Parathyroid adenoma (tissue), 2 donors: Measurements from ENCODE around the gene IKZF2.

ENCODE experiments used
- H2AFZ ChIP-seq: fragments of 300-600 bp; sonication (generic); one replicate; pipeline ENCODE4 v1.7.0; 2017; ENCODE audit warnings: antibody characterized with exemption, mild to moderate bottlenecking
- H3K27ac ChIP-seq: fragments of 300-600 bp; sonication (generic); one replicate; pipeline ENCODE4 v1.7.0; 2017
- H3K27me3 ChIP-seq: fragments of 300-600 bp; sonication (generic); one replicate; pipeline ENCODE4 v1.7.0; 2017; ENCODE audit warnings: low read length; ENCODE audit not compliant: control insufficient read depth, insufficient read depth
- H3K36me3 ChIP-seq: fragments of 300-600 bp; sonication (generic); one replicate; pipeline ENCODE4 v1.7.0; 2017; ENCODE audit warnings: low read length; ENCODE audit not compliant: control insufficient read depth, insufficient read depth
- H3K4me1 ChIP-seq: fragments of 300-600 bp; sonication (generic); one replicate; pipeline ENCODE4 v1.7.0; 2017; ENCODE audit warnings: control low read depth
- H3K4me2 ChIP-seq: fragments of 300-600 bp; sonication (generic); one replicate; pipeline ENCODE4 v1.7.0; 2017; ENCODE audit warnings: low read length
- H3K4me3 ChIP-seq: fragments of 300-600 bp; sonication (generic); one replicate; pipeline ENCODE4 v1.7.0; 2017; ENCODE audit warnings: low read depth, low read length
- H3K79me2 ChIP-seq: fragments of 300-600 bp; sonication (generic); one replicate; pipeline ENCODE4 v1.7.0; 2017; ENCODE audit warnings: control low read depth
- H3K9ac ChIP-seq: fragments of 300-600 bp; sonication (generic); one replicate; pipeline ENCODE4 v1.7.0; 2017; ENCODE audit warnings: mild to moderate bottlenecking
- H3K9me3 ChIP-seq: fragments of 300-600 bp; sonication (generic); one replicate; pipeline ENCODE4 v1.7.0; 2017; ENCODE audit warnings: low read length; ENCODE audit not compliant: control insufficient read depth
- TF ChIP-seq, protein P1 (sequence below): fragments of 300-600 bp; sonication (generic); IDR thresholded peaks from one replicate; pipeline ENCODE4 v1.7.0; 2017; ENCODE audit warnings: antibody characterized with exemption, mild to moderate bottlenecking
- donor health status: primary hyperparathyroidism.

The IKZF2 gene

DNA sequence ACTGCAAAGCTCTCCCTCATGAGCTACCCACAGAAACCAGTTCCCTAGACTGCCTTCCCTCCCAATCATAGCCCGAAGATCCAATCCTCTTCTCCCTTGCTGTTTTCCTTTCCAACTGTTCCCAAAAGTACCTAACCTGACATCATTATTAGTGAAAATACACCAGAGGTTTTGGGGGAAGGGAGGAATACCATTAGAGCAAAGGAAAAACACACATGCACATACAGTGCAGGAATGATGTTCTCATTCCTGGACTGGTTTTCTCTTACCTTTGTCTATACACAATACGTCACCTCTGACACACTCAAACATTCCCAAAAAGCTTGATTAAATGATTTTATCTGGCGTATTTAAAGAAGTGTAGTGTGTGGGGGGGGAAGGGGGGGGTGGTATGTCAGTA, 46.2 kb downstream of the IKZF2 start:
- no peaks in the 10 kb centered on the region for H3K27me3 ChIP-seq
- H3K9me3 ChIP-seq = no peaks in the 10 kb centered on the region
- H3K4me3 ChIP-seq = no peak overlapping the region
- H3K27ac ChIP-seq = no peak overlapping the region
- peaks cover 9% of the 10 kb centered on the region for H3K4me1 ChIP-seq
- no peak overlapping the region for H3K9ac ChIP-seq
- H3K36me3 ChIP-seq = no peaks in the 10 kb centered on the region
- H3K4me2 ChIP-seq = no peak overlapping the region
- no peak overlapping the region for H2AFZ ChIP-seq
- no peaks in the 10 kb centered on the region for H3K79me2 ChIP-seq
- TF ChIP-seq, protein P1, sequence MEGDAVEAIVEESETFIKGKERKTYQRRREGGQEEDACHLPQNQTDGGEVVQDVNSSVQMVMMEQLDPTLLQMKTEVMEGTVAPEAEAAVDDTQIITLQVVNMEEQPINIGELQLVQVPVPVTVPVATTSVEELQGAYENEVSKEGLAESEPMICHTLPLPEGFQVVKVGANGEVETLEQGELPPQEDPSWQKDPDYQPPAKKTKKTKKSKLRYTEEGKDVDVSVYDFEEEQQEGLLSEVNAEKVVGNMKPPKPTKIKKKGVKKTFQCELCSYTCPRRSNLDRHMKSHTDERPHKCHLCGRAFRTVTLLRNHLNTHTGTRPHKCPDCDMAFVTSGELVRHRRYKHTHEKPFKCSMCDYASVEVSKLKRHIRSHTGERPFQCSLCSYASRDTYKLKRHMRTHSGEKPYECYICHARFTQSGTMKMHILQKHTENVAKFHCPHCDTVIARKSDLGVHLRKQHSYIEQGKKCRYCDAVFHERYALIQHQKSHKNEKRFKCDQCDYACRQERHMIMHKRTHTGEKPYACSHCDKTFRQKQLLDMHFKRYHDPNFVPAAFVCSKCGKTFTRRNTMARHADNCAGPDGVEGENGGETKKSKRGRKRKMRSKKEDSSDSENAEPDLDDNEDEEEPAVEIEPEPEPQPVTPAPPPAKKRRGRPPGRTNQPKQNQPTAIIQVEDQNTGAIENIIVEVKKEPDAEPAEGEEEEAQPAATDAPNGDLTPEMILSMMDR = no peak

DNA sequence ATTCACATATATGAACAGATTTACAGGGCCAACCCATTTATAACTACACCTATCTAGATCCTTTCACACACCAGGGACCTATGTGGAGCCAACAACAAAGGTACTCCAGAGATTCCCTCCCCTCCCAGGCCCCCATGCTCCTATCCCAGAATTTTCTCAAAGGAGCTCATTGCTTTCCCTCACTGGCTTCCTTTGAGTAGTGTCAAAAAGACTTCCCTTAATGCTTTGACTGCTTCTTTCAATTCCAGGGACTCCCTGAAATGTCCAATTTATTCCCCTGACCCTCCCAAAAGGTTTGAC, 46.6 kb downstream of the IKZF2 start:
- TF ChIP-seq, protein P1 = no peak
- H3K4me2 ChIP-seq = peak overlapping the region; percentile 60
- H3K79me2 ChIP-seq = no peaks in the 10 kb centered on the region
- peaks cover 9% of the 10 kb centered on the region for H3K4me1 ChIP-seq
- H2AFZ ChIP-seq = no peak overlapping the region
- H3K27me3 ChIP-seq = no peaks in the 10 kb centered on the region
- peak overlapping the region; percentile 26 for H3K4me3 ChIP-seq
- no peaks in the 10 kb centered on the region for H3K36me3 ChIP-seq
- no peaks in the 10 kb centered on the region for H3K9me3 ChIP-seq
- no peak overlapping the region for H3K9ac ChIP-seq
- no peak overlapping the region for H3K27ac ChIP-seq

DNA sequence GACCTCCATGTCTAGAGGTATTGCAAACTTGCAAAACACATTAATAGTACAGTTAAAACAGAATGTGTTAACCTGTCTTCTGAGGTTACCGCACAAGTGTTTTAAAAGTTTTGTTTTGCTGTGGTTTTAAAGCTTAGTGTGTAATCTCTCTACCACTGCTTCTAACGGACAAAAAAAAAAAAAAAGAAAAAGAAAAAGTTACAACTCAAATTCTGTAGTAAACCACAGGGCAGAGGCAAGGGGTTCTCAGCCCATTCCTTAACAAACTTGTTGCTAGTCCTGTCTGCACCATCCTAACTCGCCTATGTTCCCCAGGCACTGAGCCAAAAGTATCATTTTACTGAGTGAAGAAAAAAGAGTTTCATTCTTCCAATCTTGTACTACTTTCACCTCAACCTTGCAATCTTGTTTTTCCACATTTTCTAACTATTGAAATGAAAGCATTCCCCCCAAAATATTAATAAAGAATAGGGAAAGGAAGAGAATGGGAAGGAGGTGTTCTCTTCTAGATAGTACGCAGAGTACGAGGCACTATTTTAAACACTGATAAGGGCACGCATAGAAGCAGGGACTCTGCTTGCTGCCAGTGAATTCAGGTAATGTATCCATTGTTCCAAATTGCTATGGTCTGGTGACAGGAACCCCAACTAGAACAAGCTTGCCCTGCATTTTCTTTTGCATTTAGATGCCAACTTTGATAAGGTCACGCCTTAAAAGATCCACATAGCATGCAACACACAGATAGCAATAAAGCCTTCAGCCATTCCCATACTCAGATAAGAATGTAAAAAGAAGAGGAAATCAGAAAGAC, 47.1 kb downstream of the IKZF2 start:
- Histone ChIP-seq H2AFZ (no peak overlapping the region), H3K36me3 (no peaks in the 10 kb centered on the region), H3K27me3 (no peaks in the 10 kb centered on the region), H3K9ac (no peak overlapping the region), H3K79me2 (no peaks in the 10 kb centered on the region), H3K4me3 (peak overlapping the region; percentile 26), H3K4me2 (peak overlapping the region; percentile 60), H3K9me3 (no peaks in the 10 kb centered on the region), H3K4me1 (peaks cover 12% of the 10 kb centered on the region), H3K27ac (no peak overlapping the region)
- TF ChIP-seq, protein P1 = no peak

DNA sequence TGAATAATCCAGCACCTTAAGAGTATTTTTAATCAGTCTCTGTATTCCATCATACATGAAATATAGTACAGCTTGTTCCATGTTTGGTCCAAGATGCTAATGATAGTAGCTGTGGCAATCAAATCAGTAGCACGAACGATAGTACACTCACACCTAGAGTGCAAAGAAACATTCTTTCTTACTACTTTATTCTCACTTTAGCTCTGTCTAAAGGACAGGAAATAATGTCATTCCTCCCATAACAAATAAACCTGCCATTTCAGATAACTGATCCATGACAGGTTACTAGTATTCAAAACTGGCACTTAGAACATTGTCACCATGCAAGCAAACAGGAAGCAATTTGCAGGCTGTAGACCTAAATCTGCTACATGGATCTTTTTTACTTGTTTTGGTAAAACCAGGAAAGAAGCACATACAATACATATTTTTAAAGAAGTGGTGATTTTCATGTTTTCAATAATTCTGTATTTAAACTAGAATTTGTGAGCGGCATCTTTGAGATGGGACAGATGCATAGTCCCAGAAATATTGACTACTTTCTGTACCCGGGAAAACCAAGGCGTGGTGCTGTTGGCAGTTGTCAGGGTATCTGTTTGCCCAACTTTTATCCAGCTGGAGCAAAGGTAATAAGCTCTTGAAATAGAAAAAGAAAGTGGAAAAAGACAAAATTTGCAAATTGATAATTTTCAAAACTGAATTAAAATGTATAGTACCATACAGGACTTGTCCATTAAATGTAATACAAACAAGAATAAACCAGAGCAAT, 49.5 kb downstream of the IKZF2 start:
- H3K4me3 ChIP-seq = no peak overlapping the region
- H3K4me1 ChIP-seq = peaks cover 14% of the 10 kb centered on the region
- no peak overlapping the region for H3K4me2 ChIP-seq
- H3K27ac ChIP-seq = no peak overlapping the region
- H3K79me2 ChIP-seq = no peaks in the 10 kb centered on the region
- H3K27me3 ChIP-seq = no peaks in the 10 kb centered on the region
- TF ChIP-seq, protein P1 = no peak
- no peak overlapping the region for H3K9ac ChIP-seq
- H2AFZ ChIP-seq = no peak overlapping the region
- H3K9me3 ChIP-seq = no peaks in the 10 kb centered on the region
- no peaks in the 10 kb centered on the region for H3K36me3 ChIP-seq
